ENCODE results near the gene CPT1A.

DNA sequence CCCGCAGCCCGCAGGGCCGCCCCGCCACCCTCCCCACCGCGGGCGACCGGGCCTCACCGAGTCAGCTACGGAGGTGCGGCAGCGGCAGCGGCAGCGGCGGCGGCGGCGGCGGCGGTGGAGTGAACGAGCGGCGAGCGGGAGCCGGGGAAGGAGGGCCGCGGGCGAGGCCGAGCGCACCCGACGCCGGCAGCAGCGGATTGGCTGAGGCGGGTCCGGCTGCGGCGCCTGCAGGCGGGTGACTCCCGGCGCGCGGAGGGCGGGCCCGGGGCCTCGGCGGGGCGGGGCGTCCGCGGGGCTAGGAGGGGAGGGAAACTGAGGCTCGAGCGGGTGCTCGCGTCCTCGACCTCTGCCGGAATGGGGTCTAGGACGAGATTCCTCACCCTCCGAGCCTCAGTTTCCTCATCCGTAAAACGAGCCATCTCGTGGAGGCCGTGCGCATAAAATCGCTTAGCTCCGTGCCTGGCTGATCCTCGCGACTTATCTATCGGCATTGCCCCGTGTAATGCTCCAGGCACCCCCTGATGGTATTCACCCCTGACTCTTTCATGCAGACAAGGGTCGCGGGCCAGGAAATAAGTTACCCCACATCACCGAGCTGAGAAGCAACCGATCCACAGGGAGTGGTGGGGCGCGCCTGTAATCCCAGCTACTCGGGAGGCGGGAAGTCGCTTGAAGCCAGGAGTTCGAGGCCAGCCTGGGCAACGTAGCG lies at the start of gene CPT1A:
- TF ChIP-seq, protein P1, sequence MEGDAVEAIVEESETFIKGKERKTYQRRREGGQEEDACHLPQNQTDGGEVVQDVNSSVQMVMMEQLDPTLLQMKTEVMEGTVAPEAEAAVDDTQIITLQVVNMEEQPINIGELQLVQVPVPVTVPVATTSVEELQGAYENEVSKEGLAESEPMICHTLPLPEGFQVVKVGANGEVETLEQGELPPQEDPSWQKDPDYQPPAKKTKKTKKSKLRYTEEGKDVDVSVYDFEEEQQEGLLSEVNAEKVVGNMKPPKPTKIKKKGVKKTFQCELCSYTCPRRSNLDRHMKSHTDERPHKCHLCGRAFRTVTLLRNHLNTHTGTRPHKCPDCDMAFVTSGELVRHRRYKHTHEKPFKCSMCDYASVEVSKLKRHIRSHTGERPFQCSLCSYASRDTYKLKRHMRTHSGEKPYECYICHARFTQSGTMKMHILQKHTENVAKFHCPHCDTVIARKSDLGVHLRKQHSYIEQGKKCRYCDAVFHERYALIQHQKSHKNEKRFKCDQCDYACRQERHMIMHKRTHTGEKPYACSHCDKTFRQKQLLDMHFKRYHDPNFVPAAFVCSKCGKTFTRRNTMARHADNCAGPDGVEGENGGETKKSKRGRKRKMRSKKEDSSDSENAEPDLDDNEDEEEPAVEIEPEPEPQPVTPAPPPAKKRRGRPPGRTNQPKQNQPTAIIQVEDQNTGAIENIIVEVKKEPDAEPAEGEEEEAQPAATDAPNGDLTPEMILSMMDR (IDR thresholded peaks at IDR 0.05), result no peak
- TF ChIP-seq POLR2AphosphoS5 (IDR thresholded peaks at IDR 0.05) (no peak), POLR2A (IDR thresholded peaks at IDR 0.05) (peak; percentile 67)

Data from prostate gland (tissue), 2 donors.